Astrocyte (in vitro differentiated cells and primary cell): ENCODE results near the gene KIF23. TPM values are rescaled to one million over a fixed set of nuclear protein-coding genes. Genes with fewer than 3 reads are reported as not detected.

Source experiments
- DNase-seq: peaks from one replicate; pipeline ENCODE4 v3.0.0-alpha.2; 2010; ENCODE audit warnings: low read depth
- FAIRE-seq: peaks from 2 replicates; lab custom pipeline; 2011; peaks lifted over from hg19 to GRCh38; lab: Jason Lieb, UNC
- H2AFZ ChIP-seq: 2 replicates; pipeline ENCODE4 v1.6.0; 2012; ENCODE audit warnings: low read depth, low read length, inconsistent platforms
- H3K27ac ChIP-seq: 2 replicates; pipeline ENCODE4 v1.5.1; 2011; ENCODE audit warnings: low read depth, low read length, inconsistent platforms
- H3K27me3 ChIP-seq: 2 replicates; pipeline ENCODE4 v1.6.0; 2011; ENCODE audit warnings: low read length, inconsistent platforms; ENCODE audit not compliant: insufficient read depth
- H3K36me3 ChIP-seq: 2 replicates; pipeline ENCODE4 v1.5.1; 2011; ENCODE audit warnings: low read length, inconsistent platforms; ENCODE audit not compliant: insufficient read depth
- H3K4me1 ChIP-seq: 2 replicates; pipeline ENCODE4 v1.5.1; 2011; ENCODE audit warnings: low read length, inconsistent platforms; ENCODE audit not compliant: insufficient read depth
- H3K4me2 ChIP-seq: 2 replicates; pipeline ENCODE4 v1.6.0; 2012; ENCODE audit warnings: low read length, inconsistent platforms
- H3K4me3 ChIP-seq: 2 replicates; pipeline ENCODE4 v1.5.1; 2011; ENCODE audit warnings: low read depth, mild to moderate bottlenecking, low read length, inconsistent platforms; ENCODE audit not compliant: insufficient read depth
- H3K79me2 ChIP-seq: 2 replicates; pipeline ENCODE4 v1.6.0; 2012; ENCODE audit warnings: mild to moderate bottlenecking, low read length, inconsistent platforms; ENCODE audit not compliant: insufficient read depth
- H3K9ac ChIP-seq: 2 replicates; pipeline ENCODE4 v1.6.0; 2012; ENCODE audit warnings: mild to moderate bottlenecking, low read length, inconsistent platforms
- H3K9me3 ChIP-seq: 2 replicates; pipeline ENCODE4 v1.5.1; 2012; ENCODE audit warnings: low read depth, mild to moderate bottlenecking, low read length, inconsistent platforms; ENCODE audit not compliant: insufficient read depth
- H4K20me1 ChIP-seq: 2 replicates; pipeline ENCODE4 v1.6.0; 2012; ENCODE audit warnings: low read length, inconsistent platforms; ENCODE audit not compliant: insufficient read depth
- H3K27ac Mint-ChIP-seq: one replicate; pipeline ENCODE4 v1.8.0; 2021; ENCODE audit warnings: mild to moderate bottlenecking, mixed read lengths; ENCODE audit not compliant: unreplicated experiment
- H3K27me3 Mint-ChIP-seq: one replicate; pipeline ENCODE4 v1.8.0; 2021; ENCODE audit warnings: low read depth, mixed read lengths; ENCODE audit not compliant: unreplicated experiment
- H3K36me3 Mint-ChIP-seq: one replicate; pipeline ENCODE4 v1.8.0; 2021; ENCODE audit warnings: low read depth, mixed read lengths; ENCODE audit not compliant: unreplicated experiment
- H3K4me1 Mint-ChIP-seq: one replicate; pipeline ENCODE4 v1.8.0; 2021; ENCODE audit warnings: low read depth, mixed read lengths; ENCODE audit not compliant: unreplicated experiment
- H3K4me3 Mint-ChIP-seq: one replicate; pipeline ENCODE4 v1.8.0; 2021; ENCODE audit warnings: mild to moderate bottlenecking, moderate library complexity, mixed read lengths; ENCODE audit not compliant: unreplicated experiment
- H3K9me3 Mint-ChIP-seq: one replicate; pipeline ENCODE4 v1.8.0; 2021; ENCODE audit warnings: mild to moderate bottlenecking, mixed read lengths; ENCODE audit not compliant: unreplicated experiment
- CTCF ChIP-seq: IDR thresholded peaks from 2 replicates; pipeline ENCODE4 v1.5.1; 2011; ENCODE audit warnings: low read depth, mild to moderate bottlenecking, inconsistent platforms, low read length, moderate library complexity; ENCODE audit not compliant: insufficient read depth
- EZH2 ChIP-seq: IDR thresholded peaks from 2 replicates; pipeline ENCODE4 v1.6.1; 2012; ENCODE audit warnings: mild to moderate bottlenecking, low read length, inconsistent platforms; ENCODE audit not compliant: insufficient read depth
- total RNA-seq: library from RNA; stranded (reverse); gene quantifications from 2 replicates; pipeline ENCODE4 v1.2.1, GENCODE V29; 2021

Gene KIF23
- total RNA-seq, 1 donor from 2014 or later: 11.8 TPM

GRCh38 chr15:69478259-69478781 is 64.2 kb downstream of the KIF23 start:
- no peak for DNase-seq
- H3K4me1 Mint-ChIP-seq: peaks cover 7% of the 10 kb centered on the region
- TF ChIP-seq CTCF: peak; percentile 82
- no peak for TF ChIP-seq EZH2

GRCh38 chr15:69479081-69479480 is 64.9 kb downstream of the KIF23 start:
- H3K4me2 ChIP-seq: no peak overlapping the region
- Mint-ChIP-seq H3K4me3 (no peak overlapping the region), H3K4me1 (peaks cover 5% of the 10 kb centered on the region), H3K27me3 (peaks cover 44% of the 10 kb centered on the region), H3K27ac (no peak overlapping the region), H3K36me3 (peaks cover 6% of the 10 kb centered on the region), H3K9me3 (peaks cover 3% of the 10 kb centered on the region)
- no peaks in the 10 kb centered on the region for H3K27me3 ChIP-seq
- no peak overlapping the region for H3K27ac ChIP-seq
- H3K79me2 ChIP-seq: no peaks in the 10 kb centered on the region
- H3K4me1 ChIP-seq: peaks cover 11% of the 10 kb centered on the region
- H3K4me3 ChIP-seq: no peak overlapping the region
- H4K20me1 ChIP-seq: no peaks in the 10 kb centered on the region
- FAIRE-seq: no peak
- DNase-seq: no peak
- TF ChIP-seq CTCF (no peak), EZH2 (no peak)
- H3K36me3 ChIP-seq: no peaks in the 10 kb centered on the region
- no peak overlapping the region for H2AFZ ChIP-seq
- no peaks in the 10 kb centered on the region for H3K9me3 ChIP-seq
- H3K9ac ChIP-seq: no peak overlapping the region

More at GRCh38 chr15:69478259-69478781, 64.2 kb downstream of the KIF23 start:
- H3K9ac ChIP-seq: no peak overlapping the region
- H3K4me3 Mint-ChIP-seq: no peak overlapping the region
- H3K36me3 Mint-ChIP-seq: peaks cover 3% of the 10 kb centered on the region
- H3K27me3 ChIP-seq: no peaks in the 10 kb centered on the region
- no peak overlapping the region for H3K27ac Mint-ChIP-seq
- no peaks in the 10 kb centered on the region for H4K20me1 ChIP-seq
- H3K4me2 ChIP-seq: no peak overlapping the region
- H3K9me3 ChIP-seq: no peaks in the 10 kb centered on the region
- H3K4me1 ChIP-seq: peaks cover 14% of the 10 kb centered on the region
- peaks cover under 1% of the 10 kb centered on the region for H3K9me3 Mint-ChIP-seq
- H2AFZ ChIP-seq: no peak overlapping the region
- H3K79me2 ChIP-seq: no peaks in the 10 kb centered on the region
- H3K36me3 ChIP-seq: no peaks in the 10 kb centered on the region
- no peak overlapping the region for H3K4me3 ChIP-seq
- H3K27me3 Mint-ChIP-seq: peaks cover 36% of the 10 kb centered on the region
- no peak overlapping the region for H3K27ac ChIP-seq
- FAIRE-seq: no peak

- Histone ChIP-seq H3K4me1 (peaks cover 2% of the 10 kb centered on the region), H3K79me2 (no peaks in the 10 kb centered on the region), H2AFZ (no peak overlapping the region), H3K4me3 (no peak overlapping the region), H3K9ac (no peak overlapping the region), H3K4me2 (no peak overlapping the region), H4K20me1 (no peaks in the 10 kb centered on the region), H3K27ac (no peak overlapping the region), H3K27me3 (no peaks in the 10 kb centered on the region), H3K36me3 (no peaks in the 10 kb centered on the region), H3K9me3 (no peaks in the 10 kb centered on the region)
- no peaks in the 10 kb centered on the region for H3K4me1 Mint-ChIP-seq
- DNase-seq (no peak), FAIRE-seq (no peak)
- peaks cover 3% of the 10 kb centered on the region for H3K9me3 Mint-ChIP-seq
- H3K36me3 Mint-ChIP-seq: peaks cover 8% of the 10 kb centered on the region
- H3K27me3 Mint-ChIP-seq: peaks cover 52% of the 10 kb centered on the region
- no peak overlapping the region for H3K27ac Mint-ChIP-seq
- TF ChIP-seq EZH2: no peak
- no peak for TF ChIP-seq CTCF
- H3K4me3 Mint-ChIP-seq: no peak overlapping the region
These were observed 65.8 kb downstream of the KIF23 start for GRCh38 chr15:69479971-69480370.
